ENCODE measurements around the gene UROC1. TPM values are rescaled to one million over a fixed set of nuclear protein-coding genes. Genes with fewer than 3 reads are reported as not detected.

UROC1 gene
- total RNA-seq = under 0.01 TPM in 1 of 2 replicates, not detected in the other

DNA sequence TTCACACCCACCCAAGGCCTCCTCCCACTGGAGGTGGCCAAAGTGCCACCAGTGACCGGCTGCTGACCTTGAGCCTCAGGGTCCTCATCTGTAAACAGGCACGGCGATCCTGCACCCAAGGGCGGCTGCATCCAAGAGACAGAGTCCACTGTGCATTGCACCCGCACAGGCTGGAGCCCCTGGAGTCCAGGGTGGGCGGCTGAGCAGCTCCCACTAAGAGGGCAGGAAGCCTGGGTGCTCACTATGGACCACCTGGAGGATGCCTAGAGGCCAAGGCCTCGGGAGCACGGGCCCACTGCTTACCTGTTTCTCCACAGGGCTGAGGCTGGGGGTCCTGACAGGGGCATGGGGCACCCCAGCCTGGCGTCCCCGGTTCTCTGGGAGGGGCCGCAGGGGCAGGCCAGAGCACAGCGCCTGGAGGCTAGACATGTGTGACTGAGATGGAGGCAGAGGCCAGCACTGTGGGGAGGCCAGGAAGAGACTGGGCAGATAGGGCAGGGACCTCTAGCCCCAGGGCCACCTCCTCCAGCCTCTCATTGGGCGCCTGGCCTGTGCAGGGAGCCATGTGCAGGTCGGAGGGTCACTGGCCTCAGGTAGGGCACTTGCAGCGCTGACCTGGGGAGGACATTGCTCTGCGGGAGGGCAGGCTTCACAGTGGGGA lies at the start of gene UROC1:
Gene UROC1, minus strand, starts transcription at position 483 of the 661 bp plus-strand sequence. Its CDS starts 54 bp downstream, at position 429.
- TF ChIP-seq, protein P1, sequence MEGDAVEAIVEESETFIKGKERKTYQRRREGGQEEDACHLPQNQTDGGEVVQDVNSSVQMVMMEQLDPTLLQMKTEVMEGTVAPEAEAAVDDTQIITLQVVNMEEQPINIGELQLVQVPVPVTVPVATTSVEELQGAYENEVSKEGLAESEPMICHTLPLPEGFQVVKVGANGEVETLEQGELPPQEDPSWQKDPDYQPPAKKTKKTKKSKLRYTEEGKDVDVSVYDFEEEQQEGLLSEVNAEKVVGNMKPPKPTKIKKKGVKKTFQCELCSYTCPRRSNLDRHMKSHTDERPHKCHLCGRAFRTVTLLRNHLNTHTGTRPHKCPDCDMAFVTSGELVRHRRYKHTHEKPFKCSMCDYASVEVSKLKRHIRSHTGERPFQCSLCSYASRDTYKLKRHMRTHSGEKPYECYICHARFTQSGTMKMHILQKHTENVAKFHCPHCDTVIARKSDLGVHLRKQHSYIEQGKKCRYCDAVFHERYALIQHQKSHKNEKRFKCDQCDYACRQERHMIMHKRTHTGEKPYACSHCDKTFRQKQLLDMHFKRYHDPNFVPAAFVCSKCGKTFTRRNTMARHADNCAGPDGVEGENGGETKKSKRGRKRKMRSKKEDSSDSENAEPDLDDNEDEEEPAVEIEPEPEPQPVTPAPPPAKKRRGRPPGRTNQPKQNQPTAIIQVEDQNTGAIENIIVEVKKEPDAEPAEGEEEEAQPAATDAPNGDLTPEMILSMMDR (IDR thresholded peaks at IDR 0.05; ENCODE audit: insufficient read depth, low read depth, low read length) = no peak
- H3K4me3 ChIP-seq (ENCODE audit: low read depth, low read length) = no peak within 1 kb of the TSS
- DNase-seq (ENCODE audit: low read depth) = no peak

DNA sequence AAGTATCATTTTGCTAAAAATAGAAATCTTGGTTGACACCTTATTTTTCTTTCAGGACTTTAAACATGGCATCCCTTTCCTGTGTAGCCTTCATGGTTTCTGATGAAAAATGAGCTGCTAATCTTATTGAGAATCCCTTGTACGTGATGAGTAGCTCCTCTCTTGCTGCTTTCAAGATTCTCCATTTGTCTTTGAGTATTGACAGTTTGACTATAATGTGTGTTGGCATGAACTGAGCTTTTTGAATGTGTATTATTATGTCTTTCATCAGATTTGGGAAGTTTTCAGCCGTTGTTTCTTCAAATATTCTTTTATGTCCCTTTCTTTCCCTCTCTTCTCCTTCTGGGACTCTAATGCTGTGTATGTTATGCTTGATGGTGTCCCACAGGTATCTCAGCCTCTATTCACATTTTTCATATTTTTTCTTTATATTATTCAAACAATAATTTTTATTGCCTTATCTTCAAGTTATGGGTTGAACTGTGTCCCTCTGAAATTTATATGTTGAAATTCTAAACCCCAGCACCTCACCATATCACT lies 45.2 kb upstream of the UROC1 start:
- TF ChIP-seq, protein P1 (IDR thresholded peaks at IDR 0.05; ENCODE audit: insufficient read depth, low read depth, low read length) = no peak
- no peak overlapping the region for H3K4me3 ChIP-seq (ENCODE audit: low read depth, low read length)
- DNase-seq (ENCODE audit: low read depth) = no peak

DNA sequence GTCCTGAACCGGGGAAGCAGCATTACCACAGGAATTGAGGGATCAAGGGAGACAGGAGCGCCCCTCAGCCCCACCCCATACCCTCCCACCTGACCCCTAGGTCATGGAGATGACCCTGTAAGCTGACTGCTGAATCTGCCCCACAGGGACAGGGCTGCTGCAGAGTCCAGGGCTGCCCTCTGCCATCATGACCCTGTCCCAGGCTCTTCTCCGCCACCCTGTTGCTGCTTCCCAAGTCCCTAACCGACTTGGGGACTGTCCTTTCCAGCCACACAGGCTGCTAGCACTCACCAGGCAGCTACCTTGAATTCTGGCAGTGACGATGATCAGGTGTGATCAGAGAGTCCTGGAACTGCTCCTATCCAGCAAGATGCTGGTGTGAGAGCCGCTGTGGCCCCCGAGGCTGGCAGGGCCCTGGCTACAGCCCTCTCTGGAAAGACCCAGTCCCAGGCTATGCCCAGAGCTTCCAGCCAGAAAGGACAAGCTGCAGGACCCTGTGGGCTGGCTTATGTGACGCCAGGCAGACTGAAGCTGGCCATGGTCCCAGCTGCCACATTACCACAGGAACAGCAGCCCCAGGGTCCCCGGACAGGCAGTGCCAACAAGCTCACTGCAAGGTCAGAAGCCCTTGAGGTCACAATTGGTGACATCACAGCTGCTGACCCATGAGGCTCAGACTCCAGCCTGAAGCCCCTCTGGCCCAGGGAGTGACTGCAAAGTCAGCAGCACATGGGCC lies 40.9 kb upstream of the UROC1 start, which contains the start of gene C3orf22:
Gene C3orf22, minus strand, starts transcription at position 597 of the 736 bp plus-strand sequence. CDS start 5,542 bp downstream, outside the sequence.
- no peak for DNase-seq (ENCODE audit: low read depth)
- H3K4me3 ChIP-seq (ENCODE audit: low read depth, low read length) = no peak within 1 kb of the TSS
- TF ChIP-seq, protein P1 (IDR thresholded peaks at IDR 0.05; ENCODE audit: insufficient read depth, low read depth, low read length) = no peak

DNA sequence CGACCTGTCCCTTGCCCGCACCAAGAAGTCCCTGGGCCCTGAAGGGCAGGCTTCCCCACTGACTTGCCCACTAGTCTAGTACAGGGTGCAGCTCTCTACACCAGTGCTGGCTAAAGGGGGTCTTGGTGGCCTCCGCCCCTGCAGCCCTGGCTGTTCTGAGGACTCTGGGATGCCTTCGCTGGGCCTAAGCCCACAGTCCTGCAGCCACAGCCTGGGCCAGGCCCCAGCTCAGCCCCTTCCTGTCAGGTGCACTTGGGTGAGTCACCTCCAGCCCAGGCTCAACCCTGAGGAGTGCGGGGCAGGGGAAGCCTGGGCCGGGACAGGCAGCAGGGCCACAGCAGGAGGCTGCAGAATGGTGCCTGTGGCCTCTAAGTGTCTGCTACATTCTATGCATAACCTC lies 40.2 kb upstream of the UROC1 start:
- TF ChIP-seq, protein P1 (IDR thresholded peaks at IDR 0.05; ENCODE audit: insufficient read depth, low read depth, low read length) = no peak
- no peak for DNase-seq (ENCODE audit: low read depth)
- H3K4me3 ChIP-seq (ENCODE audit: low read depth, low read length) = no peak overlapping the region

DNA sequence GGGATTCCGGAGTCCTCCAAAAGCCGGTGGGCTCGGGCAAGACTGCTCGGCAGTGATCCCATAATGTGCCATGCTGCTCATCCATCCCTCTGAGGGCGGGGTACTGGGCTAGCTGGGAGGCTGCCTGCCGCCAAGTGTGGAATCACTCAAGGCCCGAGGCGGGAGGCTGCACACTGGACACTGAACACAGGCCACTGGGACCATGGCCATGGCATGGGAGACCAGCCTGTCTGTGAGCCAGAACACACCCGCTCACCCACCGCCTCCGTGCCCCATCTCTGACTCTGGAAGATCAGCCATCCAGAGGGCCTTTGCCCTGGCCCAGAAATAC lies 39.8 kb upstream of the UROC1 start:
- no peak overlapping the region for H3K4me3 ChIP-seq (ENCODE audit: low read depth, low read length)
- no peak for DNase-seq (ENCODE audit: low read depth)
- TF ChIP-seq, protein P1 (IDR thresholded peaks at IDR 0.05; ENCODE audit: insufficient read depth, low read depth, low read length) = no peak

DNA sequence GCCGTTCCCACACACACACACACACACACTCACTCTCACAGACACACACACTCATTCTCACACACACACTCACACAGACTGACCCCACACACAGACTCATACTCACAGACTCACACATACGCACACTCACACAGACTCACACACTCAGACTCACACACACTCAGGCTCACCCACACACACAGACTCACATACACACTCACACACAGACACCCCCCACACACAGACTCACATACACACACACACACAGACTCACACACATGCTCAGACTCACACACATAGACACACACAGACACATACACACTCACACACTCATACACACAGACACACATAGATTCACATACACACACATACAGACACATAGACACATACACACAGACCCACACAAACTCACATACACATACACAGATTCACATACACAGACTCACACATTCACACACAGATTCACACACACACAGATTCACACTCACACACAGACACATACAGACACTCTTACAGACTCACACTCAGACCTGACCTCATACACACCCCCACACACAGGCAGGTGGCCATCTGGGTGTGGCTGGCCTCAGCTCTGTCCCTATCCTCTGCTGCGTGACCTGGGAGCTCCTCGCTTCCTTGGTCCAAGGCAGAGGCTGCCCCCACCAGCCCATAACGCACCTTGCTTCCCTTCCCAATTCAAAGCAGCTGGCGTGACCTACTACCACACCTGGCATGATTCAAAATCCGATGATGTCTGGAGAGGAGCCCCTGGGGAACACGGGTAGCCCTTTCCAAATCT lies 39.3 kb upstream of the UROC1 start:
- TF ChIP-seq, protein P1 (IDR thresholded peaks at IDR 0.05; ENCODE audit: insufficient read depth, low read depth, low read length) = no peak
- no peak for DNase-seq (ENCODE audit: low read depth)
- H3K4me3 ChIP-seq (ENCODE audit: low read depth, low read length) = no peak overlapping the region
